Measurements from ENCODE around the gene COL28A1.

COL28A1 gene

DNA sequence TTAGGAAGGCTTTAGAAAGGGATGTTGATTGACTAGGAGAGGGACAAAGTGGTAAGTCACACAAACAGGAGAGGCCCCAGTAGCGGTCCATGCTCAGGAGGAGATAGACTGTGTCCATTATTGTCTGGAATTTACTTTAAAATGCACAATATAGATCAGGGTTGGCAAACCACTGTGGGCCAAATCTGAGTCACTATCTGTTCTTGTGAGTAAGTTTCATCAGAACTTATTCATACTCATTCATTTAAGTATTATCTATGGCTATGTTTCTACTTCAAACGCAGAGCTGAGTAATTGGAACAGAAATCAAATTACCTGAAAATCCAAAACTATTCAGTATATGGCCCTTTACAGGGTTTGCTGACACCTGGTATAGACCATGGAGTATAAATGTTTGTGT is 166.5 kb downstream of the COL28A1 start:
- H3K27ac ChIP-seq = no peak overlapping the region
- no peak overlapping the region for H3K4me3 ChIP-seq

DNA sequence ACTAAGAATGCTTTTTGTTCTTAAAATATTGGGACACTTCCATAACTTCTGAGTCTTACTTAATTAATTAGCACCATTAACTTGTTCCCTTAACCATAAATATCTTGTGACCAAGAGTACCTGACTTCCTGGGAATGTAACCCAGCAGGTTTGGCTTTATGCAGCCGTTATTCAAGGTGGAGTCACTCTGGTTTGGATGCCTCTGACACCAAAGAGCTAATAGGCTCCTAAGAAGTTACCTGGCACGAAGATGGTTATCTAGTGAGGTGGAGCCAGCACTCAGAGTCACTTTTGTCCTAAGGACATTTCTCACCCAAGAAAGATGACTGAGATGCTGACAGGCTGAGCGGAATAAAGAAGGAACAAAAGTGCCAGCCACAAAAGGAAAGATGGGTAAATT is 181.0 kb downstream of the COL28A1 start:
- no peak overlapping the region for H3K4me3 ChIP-seq
- H3K27ac ChIP-seq = no peak overlapping the region

DNA sequence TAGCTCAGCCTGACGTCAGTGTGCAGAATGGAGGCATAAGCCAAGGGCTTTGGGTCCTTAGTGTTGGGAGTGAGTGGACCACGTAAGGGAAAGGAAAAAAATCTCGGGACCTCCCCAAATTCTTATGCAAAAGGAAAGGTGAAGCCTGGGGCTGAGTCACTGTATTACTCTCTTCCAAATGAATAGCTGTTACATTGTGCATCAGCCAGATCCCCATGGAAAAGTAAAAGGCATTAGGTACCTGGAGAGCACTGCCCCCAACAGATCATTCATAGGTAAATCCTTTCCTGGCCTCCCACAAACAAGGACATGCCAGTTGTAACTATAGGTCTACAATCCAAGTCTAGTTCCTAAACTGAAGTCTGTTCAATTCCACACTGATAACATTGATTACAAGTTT is 182.8 kb downstream of the COL28A1 start:
- Histone ChIP-seq H3K4me3 (no peak overlapping the region), H3K27ac (no peak overlapping the region)

DNA sequence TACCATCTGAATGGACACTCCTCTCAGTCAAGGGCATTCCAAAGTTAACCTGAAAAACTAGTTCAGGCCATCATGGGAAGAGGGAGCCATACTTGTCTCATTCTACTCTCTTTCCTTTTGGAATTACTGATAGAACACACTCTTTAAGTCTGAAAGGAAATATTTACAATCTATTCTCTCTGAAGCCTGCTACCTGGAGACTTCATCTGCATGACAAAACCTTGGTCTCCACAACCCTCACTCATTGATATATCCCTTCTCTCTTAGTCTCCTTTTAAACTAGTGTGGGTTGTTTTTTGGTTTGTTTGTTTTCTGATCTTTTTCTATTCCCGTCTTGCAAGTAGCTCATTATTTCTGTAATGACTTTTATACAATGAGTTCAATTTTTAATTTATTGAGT is 183.8 kb downstream of the COL28A1 start:
- Histone ChIP-seq H3K4me3 (no peak overlapping the region), H3K27ac (no peak overlapping the region)

DNA sequence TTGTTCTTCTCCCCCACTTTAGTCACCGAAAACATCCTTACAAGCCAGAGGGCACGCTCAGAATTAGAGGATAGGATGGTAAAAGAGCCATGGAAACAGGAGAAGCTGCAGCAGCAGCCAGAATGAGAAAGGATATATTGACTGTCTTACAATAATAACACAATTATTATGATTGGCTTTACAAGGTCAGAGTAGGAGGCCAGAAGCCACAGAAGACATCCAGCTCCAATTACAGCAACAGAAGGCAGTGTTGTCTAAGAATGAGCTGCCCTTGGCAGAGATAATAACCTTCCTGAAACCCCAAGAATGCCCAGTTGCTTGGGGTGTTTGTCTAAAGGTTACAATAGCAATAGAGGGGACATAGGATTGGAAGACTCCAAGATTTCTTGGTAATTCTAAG is 184.5 kb downstream of the COL28A1 start:
- no peak overlapping the region for H3K27ac ChIP-seq
- no peak overlapping the region for H3K4me3 ChIP-seq

DNA sequence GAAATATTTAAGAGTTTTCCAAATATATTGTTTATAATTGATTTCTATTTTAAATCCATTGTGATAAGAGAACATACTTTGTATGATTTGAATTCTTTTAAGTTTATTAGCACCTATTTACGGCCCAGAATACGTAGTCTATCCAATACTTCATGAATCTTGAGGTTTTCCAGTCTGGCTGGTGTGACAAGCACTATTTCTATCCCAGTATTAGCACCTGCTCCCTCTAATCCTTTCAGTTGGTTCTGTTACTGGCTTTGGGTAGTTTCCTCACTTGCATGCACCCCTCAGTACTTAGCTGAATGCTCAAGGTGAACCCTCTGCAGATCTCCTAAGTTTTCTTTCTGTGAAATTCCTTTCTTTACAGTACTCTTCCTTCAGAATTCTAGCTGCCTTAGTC is 186.5 kb downstream of the COL28A1 start:
- H3K4me3 ChIP-seq = no peak overlapping the region
- no peak overlapping the region for H3K27ac ChIP-seq

DNA sequence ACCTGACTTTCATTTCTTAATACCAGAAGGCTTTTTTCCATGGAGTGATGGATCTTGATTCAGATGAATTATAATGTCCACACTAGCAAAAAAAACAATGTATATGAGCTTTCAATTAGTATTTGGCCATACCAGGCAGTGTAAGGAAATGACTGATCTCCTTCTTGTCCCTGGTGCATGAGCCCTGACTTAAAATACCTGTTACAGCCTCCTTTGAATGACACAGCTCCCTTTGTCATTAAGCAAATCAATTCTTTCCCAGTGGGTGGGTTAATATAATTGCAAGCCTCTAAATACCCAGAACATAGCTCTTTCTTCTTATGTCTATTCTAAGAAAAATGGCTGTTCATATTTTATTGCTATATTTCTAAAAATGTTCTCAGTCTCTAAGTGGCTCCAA is 188.6 kb downstream of the COL28A1 start:
- H3K4me3 ChIP-seq = no peak overlapping the region
- H3K27ac ChIP-seq = no peak overlapping the region

DNA sequence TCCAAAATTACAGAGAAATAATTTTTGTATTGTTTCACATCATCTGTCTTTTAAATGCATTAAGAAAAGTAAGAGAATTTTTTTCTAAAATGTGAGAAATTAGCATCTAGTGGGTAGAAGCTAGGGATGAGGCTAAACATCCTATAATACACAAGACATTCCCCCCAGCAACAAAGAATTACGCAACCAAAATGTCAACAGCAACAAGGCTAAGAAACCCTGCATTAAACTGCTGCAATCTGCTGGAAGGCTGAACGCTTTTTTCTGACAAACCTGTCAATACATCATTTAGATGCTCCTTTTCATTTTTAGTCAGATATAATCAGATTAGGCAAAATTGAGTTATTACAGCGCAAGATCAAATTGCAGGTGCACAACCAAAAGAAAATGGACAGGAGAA is 191.1 kb downstream of the COL28A1 start:
- H3K4me3 ChIP-seq = no peak overlapping the region
- no peak overlapping the region for H3K27ac ChIP-seq

DNA sequence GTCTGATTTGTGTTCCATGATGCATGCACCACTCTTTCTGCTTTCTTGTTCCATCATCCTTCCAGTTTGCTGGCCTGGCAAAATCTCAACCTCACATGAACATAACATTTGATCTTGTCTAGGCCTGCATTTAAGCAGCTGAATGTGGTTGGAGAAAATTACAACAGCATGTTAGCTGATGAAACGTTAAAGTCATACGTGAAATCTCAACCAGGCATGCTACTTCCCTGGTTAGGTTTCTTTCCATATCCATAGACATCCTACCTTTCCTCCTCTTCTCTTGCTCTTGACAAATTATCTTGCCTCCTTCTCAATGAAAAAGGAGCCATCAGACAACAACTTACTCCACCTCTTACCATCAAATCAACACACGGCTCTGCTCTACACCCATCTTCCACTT is 199.8 kb downstream of the COL28A1 start:
- Histone ChIP-seq H3K4me3 (no peak overlapping the region), H3K27ac (no peak overlapping the region)

DNA sequence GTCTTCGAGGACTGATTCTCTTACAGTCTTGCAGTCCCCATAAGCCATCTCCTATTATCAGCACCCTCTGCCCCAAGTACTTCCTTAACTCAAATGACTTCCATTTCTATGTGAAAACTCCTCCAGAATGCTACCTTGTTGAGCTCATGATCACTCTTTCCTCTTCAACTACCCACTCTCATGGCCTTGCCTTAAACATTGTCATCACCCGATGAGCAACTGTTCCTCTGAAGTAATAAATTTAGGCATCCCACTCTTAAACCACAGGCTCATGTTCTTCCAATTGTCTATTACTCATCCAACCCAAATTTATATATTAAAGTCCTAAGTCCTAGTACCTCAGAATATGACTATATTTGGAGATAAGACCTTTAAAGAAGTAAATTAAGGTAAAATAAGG is 200.5 kb downstream of the COL28A1 start:
- no peak overlapping the region for H3K27ac ChIP-seq
- no peak overlapping the region for H3K4me3 ChIP-seq

DNA sequence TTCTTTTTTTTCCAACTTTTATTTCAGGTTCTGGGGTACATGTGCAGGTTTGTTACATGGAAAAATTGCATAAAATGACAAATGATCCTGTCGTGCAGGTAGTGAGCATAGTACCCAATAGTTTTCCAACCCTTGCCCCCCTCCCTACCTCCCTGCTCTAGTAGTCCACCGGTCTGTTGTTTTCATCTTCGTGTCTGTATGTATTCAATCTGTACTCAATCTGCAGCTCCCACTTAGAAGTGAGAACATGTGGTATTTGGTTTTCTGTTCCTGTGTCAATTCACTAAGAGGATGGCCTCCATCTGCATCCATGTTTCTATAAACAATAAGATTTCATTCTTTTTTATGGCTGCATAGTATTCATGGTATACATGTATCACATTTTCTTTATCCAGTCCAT is 202.1 kb downstream of the COL28A1 start:
- Histone ChIP-seq H3K27ac (no peak overlapping the region), H3K4me3 (no peak overlapping the region)

DNA sequence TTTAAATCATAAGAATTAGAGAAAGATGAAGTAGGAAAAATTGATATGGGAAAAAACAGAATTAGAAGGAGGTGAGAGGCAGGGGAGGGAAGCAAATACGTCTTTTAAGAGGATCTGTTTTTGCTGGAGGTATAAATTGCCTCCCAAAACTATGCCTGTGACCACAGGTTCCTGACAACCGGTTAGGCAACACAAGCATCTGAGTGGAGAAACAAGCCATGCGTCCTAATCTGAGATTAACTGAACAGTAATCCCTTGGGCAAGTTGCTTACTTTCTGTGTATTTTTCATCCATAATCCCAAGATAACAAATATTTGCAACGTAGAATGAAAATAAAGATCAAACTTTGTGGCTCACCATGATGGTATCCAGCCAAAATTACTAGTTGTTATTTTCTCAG is 204.2 kb downstream of the COL28A1 start:
- no peak overlapping the region for H3K27ac ChIP-seq
- no peak overlapping the region for H3K4me3 ChIP-seq

DNA sequence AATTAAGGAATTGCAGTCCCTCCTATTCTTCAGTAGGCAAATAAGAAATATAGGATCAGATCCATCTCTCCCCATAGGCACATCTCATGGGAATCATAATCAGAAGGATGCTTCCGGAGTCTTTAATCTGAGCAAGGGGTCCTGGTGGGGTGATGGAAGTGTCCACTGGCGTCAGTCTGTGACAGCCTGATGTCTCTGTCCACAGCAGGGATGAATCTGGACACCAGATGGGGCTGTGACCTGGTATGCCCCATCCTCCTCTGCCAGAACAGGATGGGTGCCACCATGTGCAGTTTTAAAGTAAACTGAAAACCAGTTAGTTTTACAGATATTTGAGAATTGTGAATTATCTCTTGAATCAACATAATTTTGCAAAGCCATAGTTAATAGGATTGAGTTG is 204.7 kb downstream of the COL28A1 start:
- no peak overlapping the region for H3K27ac ChIP-seq
- H3K4me3 ChIP-seq = no peak overlapping the region

DNA sequence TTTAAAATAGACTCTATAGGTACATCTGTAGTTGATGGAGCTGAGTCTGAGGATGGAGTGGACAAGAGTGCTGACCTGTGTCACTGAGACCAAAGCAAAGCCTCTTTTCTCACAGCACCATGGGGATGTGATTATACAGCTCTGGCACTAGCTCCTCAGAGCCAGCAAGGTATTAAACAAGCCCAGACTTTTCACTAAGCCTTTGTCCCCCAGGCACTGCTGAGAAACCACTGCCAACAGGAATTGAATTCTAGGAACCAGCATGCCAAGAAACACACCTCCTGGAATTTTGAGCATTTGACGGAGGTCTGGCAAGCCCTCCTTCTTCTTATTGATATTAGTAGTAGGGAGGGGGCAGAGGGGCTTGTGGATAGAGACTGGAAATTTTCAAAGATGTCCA is 206.3 kb downstream of the COL28A1 start:
- H3K4me3 ChIP-seq = no peak overlapping the region
- no peak overlapping the region for H3K27ac ChIP-seq

DNA sequence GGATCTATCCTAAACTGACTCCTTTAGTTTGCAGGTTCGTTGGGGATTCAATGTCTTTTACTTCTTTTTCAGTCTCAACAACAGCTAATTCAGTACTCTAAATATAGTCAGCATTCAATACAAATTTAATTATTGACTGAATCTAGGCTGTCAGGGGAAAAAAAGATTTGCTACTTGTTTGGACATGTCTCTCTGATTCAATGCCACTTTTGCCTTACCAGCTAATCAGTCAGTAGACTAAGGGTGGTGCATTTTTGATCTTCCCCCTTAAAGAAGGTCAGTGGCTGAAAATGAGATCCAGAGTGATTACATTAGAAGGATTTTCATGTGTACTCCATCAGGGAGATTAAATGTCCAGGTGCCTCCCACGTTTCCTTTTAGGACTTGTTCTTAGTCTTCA is 208.2 kb downstream of the COL28A1 start:
- H3K27ac ChIP-seq = no peak overlapping the region

DNA sequence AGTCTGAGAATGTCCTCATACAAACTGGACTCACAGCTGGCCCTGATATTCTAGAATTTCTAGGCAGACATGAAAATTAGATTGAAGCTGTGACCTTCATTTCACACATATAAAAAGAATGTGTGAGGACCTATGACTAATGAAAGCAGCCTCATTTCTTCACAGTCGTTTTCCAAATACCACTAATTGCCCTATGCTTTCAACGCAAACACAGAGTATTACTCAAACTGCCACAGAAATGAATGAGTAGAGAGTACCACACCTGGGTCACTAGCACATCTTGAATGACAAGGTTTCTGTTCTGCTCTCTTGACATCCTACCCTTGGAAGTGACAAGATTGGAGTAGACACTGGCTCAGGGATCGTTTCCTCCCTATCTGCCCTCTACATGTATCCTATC is 211.0 kb downstream of the COL28A1 start:
- Histone ChIP-seq H3K4me3 (no peak overlapping the region), H3K27ac (no peak overlapping the region)

More for the DNA sequence above, 208.2 kb downstream of the COL28A1 start:
- H3K4me3 ChIP-seq = no peak overlapping the region

DNA sequence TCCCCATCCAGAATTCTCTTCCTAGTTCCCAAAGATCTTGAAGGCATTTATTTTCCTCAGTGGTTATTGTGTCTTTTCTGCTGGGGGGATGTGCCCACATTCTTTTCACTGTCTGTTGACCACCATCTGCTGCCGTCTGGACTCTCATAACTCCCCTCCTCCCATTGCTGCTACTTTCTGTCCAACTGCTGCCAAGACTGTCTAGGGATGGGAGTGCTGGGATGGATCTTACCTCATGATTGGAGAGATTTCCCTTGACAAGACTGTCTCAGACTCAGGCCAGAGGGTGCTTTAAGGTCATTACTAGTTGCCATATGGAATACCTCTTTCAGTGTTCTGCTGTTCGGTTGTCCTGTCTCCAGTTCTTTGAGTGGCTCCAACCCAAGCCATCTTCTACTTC is 211.8 kb downstream of the COL28A1 start:
- Histone ChIP-seq H3K27ac (no peak overlapping the region), H3K4me3 (no peak overlapping the region)

DNA sequence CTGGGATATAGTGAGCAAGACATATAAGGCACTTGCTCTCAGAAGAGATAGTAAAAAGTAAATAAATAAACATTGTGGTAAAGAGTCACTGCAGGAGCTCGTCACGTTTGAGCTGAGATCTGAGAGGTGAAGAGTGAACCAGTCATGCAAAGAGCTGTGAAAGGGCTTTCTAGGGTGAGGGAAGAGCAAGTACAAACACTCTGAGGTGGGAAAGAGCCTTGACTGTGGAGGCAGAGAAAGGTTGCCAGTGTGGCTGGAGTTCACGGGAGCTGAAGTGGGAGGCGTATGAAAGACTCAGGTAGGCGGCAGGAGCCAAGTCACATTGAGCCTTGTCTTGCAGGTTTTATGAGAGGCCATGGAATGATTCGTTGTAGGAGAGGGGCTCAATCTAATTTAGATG is 212.3 kb downstream of the COL28A1 start:
- no peak overlapping the region for H3K27ac ChIP-seq
- no peak overlapping the region for H3K4me3 ChIP-seq

DNA sequence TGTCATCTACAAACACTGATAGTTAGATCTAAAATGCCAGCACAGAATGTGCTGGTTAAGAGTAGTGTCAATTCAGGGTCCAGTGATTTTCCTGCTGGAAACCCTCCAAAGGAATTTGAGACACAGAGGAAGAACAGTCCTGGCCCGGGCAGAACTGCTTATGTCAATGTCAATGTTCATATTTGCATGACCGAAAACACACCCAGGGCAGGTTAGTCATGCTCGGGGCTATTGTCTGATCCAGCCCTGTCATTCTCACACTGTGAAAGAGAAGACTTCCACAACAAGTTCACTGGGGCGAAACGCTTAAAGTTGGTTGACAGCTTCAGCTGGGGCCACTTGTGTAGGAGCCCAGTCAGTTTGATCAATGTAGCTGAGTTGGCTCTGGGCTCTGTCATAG is 214.0 kb downstream of the COL28A1 start:
- Histone ChIP-seq H3K27ac (no peak overlapping the region), H3K4me3 (no peak overlapping the region)

DNA sequence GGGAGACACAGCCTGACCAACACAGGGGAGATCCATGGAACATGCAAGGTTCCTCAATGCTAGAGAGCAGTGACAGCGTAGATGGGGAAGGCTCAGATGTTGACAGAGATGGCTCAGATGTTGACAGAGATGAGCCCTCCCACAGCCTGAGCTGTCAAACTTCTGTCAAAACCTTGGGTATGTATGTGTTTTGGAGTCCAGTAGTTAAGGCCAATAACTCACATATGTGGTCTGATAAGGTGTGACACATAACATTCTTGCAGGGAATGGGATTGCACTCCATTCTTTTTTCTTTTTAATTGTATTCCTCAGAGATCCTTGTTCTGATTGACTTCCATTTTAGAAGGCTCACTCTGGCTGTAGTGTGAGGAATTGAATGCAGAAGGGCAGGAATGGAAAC is 217.1 kb downstream of the COL28A1 start:
- Histone ChIP-seq H3K4me3 (no peak overlapping the region), H3K27ac (no peak overlapping the region)

DNA sequence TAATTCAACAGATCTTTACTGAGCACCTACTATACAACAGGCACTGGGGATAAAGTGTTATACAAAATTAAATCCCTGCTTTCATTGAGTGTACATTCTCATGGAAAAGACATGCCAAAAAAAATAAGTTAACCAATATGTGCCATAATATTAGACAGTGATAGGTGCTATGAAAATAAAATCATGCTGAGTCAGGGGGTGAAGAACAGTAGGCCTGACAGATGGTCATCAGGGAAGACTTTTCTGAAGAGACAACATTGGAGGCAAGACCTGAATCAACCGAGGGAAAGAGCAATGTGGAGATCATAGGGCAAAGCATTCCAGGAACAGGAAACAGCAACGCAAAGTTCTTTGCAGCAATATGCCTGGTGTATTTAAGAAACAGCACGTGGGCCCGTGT is 217.8 kb downstream of the COL28A1 start:
- H3K4me3 ChIP-seq = no peak overlapping the region
- H3K27ac ChIP-seq = no peak overlapping the region

DNA sequence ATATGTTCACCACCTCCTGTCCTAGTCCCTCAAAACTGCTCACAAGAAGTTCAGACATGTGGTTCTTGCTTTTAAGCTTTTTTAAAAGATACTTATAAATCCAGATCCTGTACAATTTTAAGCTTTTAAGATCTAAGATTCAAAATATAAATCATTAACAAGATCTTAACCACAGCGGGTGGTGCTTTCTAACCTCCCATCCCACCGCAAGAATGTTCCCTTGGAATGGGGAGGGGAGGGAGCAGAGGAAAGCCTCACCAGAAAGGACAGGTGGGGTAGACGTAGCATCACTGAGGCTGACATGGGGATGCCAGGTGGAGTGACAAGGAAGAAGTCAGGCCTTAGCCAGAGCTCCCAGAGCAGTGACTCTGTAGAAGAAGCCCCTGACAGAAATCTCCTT is 219.8 kb downstream of the COL28A1 start:
- Histone ChIP-seq H3K4me3 (no peak overlapping the region), H3K27ac (no peak overlapping the region)

DNA sequence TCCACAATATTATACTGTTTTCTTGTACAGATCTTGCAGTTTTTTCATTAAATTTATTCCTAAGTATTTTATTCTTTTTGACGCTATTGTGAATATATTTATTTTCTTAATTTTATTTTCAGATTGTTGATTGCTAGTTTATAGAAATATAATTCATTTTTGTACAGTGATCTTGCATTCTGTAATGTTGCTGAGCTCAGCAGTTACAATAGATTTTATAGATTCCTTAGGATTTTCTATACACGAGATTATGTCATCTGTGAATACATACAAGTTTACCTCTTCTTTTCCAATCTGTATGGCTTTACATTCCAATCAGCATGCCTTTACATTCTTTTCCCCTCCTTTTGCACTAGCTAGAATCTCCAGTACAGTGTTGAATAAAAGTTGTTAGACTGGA is 223.3 kb downstream of the COL28A1 start:
- no peak overlapping the region for H3K4me3 ChIP-seq
- H3K27ac ChIP-seq = no peak overlapping the region
